ENCODE results near the gene AMBRA1. TPM values are rescaled to one million over a fixed set of nuclear protein-coding genes. Genes with fewer than 3 reads are reported as not detected.

The AMBRA1 gene
- polyA plus RNA-seq, 1 of the 3 experiments (the other 2 are of a cell fraction): 10.4 TPM

DNA sequence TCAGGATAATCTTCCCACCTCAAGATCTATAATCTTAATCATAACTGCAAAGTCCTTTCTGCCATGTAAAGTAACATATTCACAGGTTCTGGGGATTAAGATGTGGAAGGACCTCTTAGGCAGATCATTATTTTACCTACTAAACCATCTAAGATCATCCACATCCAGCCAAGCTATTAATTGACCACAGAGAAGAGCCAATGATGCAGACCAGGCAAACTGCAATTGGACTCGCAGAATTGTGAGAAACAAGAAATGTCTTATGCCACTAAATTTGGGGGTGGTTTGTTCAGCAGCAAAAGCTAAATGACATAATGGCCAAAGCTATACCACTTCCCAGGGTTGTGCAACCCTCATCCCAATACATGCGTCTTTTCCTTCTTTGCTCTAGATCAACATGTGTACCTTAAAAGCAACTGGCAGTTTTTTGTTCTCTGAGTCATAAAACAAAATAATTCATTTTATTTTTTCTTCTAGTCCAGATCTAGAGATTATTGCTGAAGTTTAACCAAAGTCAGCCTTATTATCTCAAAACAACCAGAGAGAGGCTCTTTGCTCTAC lies 113.6 kb downstream of the AMBRA1 start:
- 96% methylated on average over 2 of the region's 2 CpGs for WGBS (ENCODE audit: low lambda C conversion rate)
- Histone ChIP-seq H3K9me2 (no peaks in the 10 kb centered on the region), H3K36me3 (replicated peaks in 1 of 2; ENCODE audit: control insufficient read depth in 1 of 2, insufficient read depth in 2 of 2, low read length in 1 of 2) (no peaks in the 10 kb centered on the region), H3K27me3 (ENCODE audit: insufficient read depth) (no peaks in the 10 kb centered on the region), H3K27ac (ENCODE audit: low read depth in 2 of 2, low read length in 1 of 2) (peak overlapping the region; percentile 50 to 51; a peak in 2 of 4 replicates), H3K9me3 (no peaks in the 10 kb centered on the region), H2AFZ (ENCODE audit: low read depth) (no peak overlapping the region), H3K4me3 (ENCODE audit: low read depth in 2 of 2, low read length in 1 of 2) (no peak overlapping the region), H3K4me1 (ENCODE audit: control insufficient read depth in 1 of 2, insufficient read depth in 2 of 2, low read depth in 1 of 2, low read length in 1 of 2) (peaks cover 4 to 11% of the 10 kb centered on the region in 2 experiments; a peak in 3 of 4 replicates), H3K79me2 (ENCODE audit: insufficient read depth) (peaks cover 3% of the 10 kb centered on the region; the same call in 1 of the 2 replicates), H4K20me1 (ENCODE audit: insufficient read depth) (peaks cover 9% of the 10 kb centered on the region; the same call in 1 of the 2 replicates), H3F3A (replicated peaks; ENCODE audit: insufficient read depth) (peaks cover 4% of the 10 kb centered on the region), H3K4me2 (peak overlapping the region; percentile 42; the same call in 1 of the 2 replicates), H3K9ac (no peak overlapping the region)
- ChIA-PET POLR2A (interaction anchor here (0.5 to 0.6 kb wide), 2 partner anchors 39 to 78 kb away, joined by 3 to 4 read pairs; no protein-coding TSS in a partner anchor), CTCF (interaction anchor here (1.1 to 3.7 kb wide), 10 partner anchors 10 to 97 kb away, joined by 3 to 20 read pairs (median 4); partner anchors contain the start of gene CHRM4)
- no peak for DNase-seq
- TF ChIP-seq, protein P1, sequence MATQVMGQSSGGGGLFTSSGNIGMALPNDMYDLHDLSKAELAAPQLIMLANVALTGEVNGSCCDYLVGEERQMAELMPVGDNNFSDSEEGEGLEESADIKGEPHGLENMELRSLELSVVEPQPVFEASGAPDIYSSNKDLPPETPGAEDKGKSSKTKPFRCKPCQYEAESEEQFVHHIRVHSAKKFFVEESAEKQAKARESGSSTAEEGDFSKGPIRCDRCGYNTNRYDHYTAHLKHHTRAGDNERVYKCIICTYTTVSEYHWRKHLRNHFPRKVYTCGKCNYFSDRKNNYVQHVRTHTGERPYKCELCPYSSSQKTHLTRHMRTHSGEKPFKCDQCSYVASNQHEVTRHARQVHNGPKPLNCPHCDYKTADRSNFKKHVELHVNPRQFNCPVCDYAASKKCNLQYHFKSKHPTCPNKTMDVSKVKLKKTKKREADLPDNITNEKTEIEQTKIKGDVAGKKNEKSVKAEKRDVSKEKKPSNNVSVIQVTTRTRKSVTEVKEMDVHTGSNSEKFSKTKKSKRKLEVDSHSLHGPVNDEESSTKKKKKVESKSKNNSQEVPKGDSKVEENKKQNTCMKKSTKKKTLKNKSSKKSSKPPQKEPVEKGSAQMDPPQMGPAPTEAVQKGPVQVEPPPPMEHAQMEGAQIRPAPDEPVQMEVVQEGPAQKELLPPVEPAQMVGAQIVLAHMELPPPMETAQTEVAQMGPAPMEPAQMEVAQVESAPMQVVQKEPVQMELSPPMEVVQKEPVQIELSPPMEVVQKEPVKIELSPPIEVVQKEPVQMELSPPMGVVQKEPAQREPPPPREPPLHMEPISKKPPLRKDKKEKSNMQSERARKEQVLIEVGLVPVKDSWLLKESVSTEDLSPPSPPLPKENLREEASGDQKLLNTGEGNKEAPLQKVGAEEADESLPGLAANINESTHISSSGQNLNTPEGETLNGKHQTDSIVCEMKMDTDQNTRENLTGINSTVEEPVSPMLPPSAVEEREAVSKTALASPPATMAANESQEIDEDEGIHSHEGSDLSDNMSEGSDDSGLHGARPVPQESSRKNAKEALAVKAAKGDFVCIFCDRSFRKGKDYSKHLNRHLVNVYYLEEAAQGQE (IDR thresholded peaks at IDR 0.05; ENCODE audit: low read depth, low read length): no peak
- no peak for TF ChIP-seq TCF12 (IDR thresholded peaks at IDR 0.05)
- TF ChIP-seq TEAD4 (IDR thresholded peaks at IDR 0.05; ENCODE audit: borderline replicate concordance, insufficient read depth): no peak
- TF ChIP-seq RAD21 (IDR thresholded peaks at IDR 0.05; ENCODE audit: low read length): no peak
- TF ChIP-seq POLR2AphosphoS5 (IDR thresholded peaks at IDR 0.05; ENCODE audit: low read depth, low read length): no peak
- no peak for TF ChIP-seq FOSL2 (IDR thresholded peaks at IDR 0.05; ENCODE audit: borderline replicate concordance, low read depth)

DNA sequence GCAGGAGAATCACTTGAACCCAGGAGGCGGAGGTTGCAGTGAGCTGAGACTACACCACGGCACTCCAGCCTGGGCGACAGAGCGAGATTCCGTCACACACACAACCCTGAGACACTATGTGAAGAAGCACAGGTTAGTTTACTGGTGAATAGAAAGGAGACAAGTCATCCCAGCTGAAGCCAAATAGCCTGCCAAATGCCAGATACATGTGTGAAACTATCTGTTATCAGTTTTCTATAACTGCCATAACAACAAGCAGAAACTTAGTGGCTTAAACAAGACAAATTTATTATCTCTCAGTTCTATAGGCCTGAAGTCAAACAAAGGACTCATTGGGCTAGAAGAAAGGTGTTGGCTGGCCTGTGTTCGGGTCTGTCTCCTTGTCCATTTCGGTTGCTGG lies 114.2 kb downstream of the AMBRA1 start:
- Histone ChIP-seq H3K9ac (no peak overlapping the region), H3K27me3 (ENCODE audit: insufficient read depth) (no peaks in the 10 kb centered on the region), H3K4me3 (ENCODE audit: low read depth in 2 of 2, low read length in 1 of 2) (no peak overlapping the region), H3K9me3 (no peaks in the 10 kb centered on the region), H4K20me1 (ENCODE audit: insufficient read depth) (peaks cover 9% of the 10 kb centered on the region; the same call in 1 of the 2 replicates), H3K36me3 (replicated peaks in 1 of 2; ENCODE audit: control insufficient read depth in 1 of 2, insufficient read depth in 2 of 2, low read length in 1 of 2) (no peaks in the 10 kb centered on the region), H3K79me2 (ENCODE audit: insufficient read depth) (peaks cover 5% of the 10 kb centered on the region; the same call in 1 of the 2 replicates), H2AFZ (ENCODE audit: low read depth) (no peak overlapping the region), H3K4me2 (no peak overlapping the region), H3K9me2 (no peaks in the 10 kb centered on the region), H3F3A (replicated peaks; ENCODE audit: insufficient read depth) (peaks cover 4% of the 10 kb centered on the region), H3K27ac (ENCODE audit: low read depth in 2 of 2, low read length in 1 of 2) (peak overlapping the region in 1 of 2 experiments; percentile 3; a peak in 2 of 4 replicates), H3K4me1 (ENCODE audit: control insufficient read depth in 1 of 2, insufficient read depth in 2 of 2, low read depth in 1 of 2, low read length in 1 of 2) (peaks cover 4 to 11% of the 10 kb centered on the region in 2 experiments; a peak in 3 of 4 replicates)
- CTCF ChIA-PET: interaction anchor here (1.1 to 3.7 kb wide), 9 partner anchors 11 to 96 kb away, joined by 3 to 20 read pairs (median 4); partner anchors contain the start of gene CHRM4
- no peak for DNase-seq
- WGBS (ENCODE audit: low lambda C conversion rate): 97% methylated on average over 7 of the region's 7 CpGs
- POLR2A ChIA-PET: no interaction called here
- TF ChIP-seq, protein P2, sequence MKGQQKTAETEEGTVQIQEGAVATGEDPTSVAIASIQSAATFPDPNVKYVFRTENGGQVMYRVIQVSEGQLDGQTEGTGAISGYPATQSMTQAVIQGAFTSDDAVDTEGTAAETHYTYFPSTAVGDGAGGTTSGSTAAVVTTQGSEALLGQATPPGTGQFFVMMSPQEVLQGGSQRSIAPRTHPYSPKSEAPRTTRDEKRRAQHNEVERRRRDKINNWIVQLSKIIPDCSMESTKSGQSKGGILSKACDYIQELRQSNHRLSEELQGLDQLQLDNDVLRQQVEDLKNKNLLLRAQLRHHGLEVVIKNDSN (IDR thresholded peaks at IDR 0.05; ENCODE audit: borderline replicate concordance, low read depth): no peak
- TF ChIP-seq TEAD4 (IDR thresholded peaks at IDR 0.05; ENCODE audit: borderline replicate concordance, insufficient read depth): no peak
- no peak for TF ChIP-seq FOXM1 (IDR thresholded peaks at IDR 0.05; ENCODE audit: low read depth)
- TF ChIP-seq RCOR1 (IDR thresholded peaks at IDR 0.05; ENCODE audit: low read length): no peak
- TF ChIP-seq SIN3A (IDR thresholded peaks at IDR 0.05; ENCODE audit: borderline replicate concordance, low read depth, low read length): no peak
- no peak for TF ChIP-seq EP300 (IDR thresholded peaks at IDR 0.05; ENCODE audit: borderline replicate concordance in 1 of 2, low read depth in 1 of 2, low read length in 1 of 2)
- TF ChIP-seq, protein P1 (IDR thresholded peaks at IDR 0.05; ENCODE audit: low read depth, low read length): no peak
- no peak for TF ChIP-seq NFIC (IDR thresholded peaks at IDR 0.05; ENCODE audit: borderline replicate concordance)
- no peak for TF ChIP-seq MEF2A (IDR thresholded peaks at IDR 0.05; ENCODE audit: borderline replicate concordance, low read depth)
- no peak for TF ChIP-seq NRF1 (IDR thresholded peaks at IDR 0.05; ENCODE audit: low read depth, low read length)
- TF ChIP-seq, protein P3, sequence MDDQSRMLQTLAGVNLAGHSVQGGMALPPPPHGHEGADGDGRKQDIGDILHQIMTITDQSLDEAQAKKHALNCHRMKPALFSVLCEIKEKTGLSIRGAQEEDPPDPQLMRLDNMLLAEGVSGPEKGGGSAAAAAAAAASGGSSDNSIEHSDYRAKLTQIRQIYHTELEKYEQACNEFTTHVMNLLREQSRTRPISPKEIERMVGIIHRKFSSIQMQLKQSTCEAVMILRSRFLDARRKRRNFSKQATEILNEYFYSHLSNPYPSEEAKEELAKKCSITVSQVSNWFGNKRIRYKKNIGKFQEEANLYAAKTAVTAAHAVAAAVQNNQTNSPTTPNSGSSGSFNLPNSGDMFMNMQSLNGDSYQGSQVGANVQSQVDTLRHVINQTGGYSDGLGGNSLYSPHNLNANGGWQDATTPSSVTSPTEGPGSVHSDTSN (IDR thresholded peaks at IDR 0.05): no peak
- no peak for TF ChIP-seq FOSL2 (IDR thresholded peaks at IDR 0.05; ENCODE audit: borderline replicate concordance, low read depth)
- TF ChIP-seq FOXJ3 (CRISPR knock-in tag; IDR thresholded peaks at IDR 0.05): no peak
